HG03378 (cell line): Measurements from ENCODE around the gene UGGT1.

ENCODE experiments used
- ATAC-seq: cut with Tn5 transposase; IDR thresholded peaks from one replicate; pipeline ENCODE4 v1.9.1; 2021; ENCODE audit warnings: mild to moderate bottlenecking, moderate library complexity; ENCODE audit not compliant: unreplicated experiment

UGGT1 gene

DNA sequence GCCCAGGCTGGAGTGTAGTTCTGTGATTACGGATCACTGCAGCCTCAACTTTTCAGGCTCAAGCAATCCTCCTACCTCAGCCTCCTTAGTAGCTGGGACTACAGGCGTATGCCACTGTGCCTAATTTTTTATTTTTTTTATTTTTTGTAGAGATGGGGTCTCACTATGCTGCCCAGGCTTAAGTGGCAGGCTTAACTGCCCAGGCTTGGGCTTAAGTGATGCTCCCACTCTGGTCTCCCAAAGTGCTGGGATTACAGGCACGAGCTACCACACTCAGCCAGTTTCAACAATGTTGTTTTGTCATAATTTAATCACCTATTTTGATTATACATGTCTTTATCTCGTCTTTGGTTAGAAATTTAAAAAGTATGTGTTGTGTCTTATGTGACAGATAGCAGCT lies 18.2 kb downstream of the UGGT1 start:
- no peak for ATAC-seq

GRCh38 chr2:128115921-128116623 lies 25.1 kb downstream of the UGGT1 start:
- ATAC-seq: no peak

DNA sequence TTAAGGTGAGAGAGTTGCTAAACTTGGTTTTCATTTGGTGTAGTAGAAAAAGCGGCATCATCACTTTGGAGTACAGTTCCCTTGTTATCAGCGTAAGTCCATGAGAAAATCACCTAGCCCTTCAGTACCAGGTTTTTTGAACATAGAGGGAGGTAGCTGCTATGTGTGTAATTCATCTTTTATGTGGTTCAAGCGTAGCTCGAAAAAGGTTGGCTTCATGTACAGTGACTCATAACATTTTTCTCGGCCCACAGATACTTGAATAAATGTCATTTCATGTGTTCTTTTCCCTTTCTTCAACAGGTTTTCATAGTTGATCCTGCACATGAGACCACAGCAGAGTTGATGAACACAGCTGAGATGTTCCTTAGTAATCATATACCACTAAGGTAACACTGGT lies 43.6 kb downstream of the UGGT1 start:
- no peak for ATAC-seq

DNA sequence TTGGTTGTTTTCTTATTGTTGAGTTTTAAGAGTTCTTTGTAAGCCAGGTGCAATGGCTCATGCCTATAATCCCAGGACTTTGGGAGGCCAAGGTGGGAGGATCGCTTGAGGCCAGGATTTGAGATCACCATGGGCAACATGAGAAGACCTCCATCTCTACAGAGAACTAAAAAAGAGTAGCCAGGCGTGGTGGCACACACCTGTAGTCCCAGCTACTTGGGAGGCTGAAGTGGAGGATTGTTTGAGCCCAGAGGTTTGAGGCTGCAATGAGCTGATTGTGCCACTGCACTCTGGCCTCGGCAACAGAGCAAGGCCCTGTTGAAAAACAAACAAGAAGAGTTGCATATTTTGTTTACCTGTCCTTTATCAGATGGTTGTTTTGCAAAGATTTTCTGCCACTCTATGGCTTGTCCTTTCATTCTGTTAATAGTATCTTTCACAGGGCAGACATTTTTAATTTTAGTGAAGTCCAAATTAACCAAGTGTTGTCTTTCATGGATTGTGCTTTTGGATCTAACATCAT lies 46.2 kb downstream of the UGGT1 start:
- no peak for ATAC-seq

GRCh38 chr2:128139624-128140023 lies 48.6 kb downstream of the UGGT1 start:
- ATAC-seq: no peak

- no peak for ATAC-seq
Measured at GRCh38 chr2:128145651-128146050, 54.7 kb downstream of the UGGT1 start.

- no peak for ATAC-seq
Measured at GRCh38 chr2:128153786-128154185, 62.8 kb downstream of the UGGT1 start.

DNA sequence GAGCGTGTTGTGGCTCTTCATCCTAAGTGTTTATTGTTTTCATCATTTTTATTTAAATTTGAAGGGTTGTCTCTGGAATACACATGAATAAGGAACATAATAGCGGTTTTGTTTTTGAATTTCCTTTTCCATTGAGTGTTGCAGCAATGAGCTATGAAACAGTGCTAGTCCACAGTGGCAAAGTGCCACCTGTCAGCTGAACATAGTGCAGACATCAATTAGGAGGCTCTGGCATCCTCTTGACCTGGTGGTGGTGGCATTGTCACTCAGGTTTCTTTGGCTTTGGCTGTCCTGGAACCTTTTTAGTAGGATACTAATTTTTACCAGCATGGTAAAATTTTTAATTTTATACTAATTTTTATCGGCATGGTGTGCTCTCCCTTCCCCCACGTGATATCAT lies 63.2 kb downstream of the UGGT1 start:
- ATAC-seq: no peak

- no peak for ATAC-seq
Measured at GRCh38 chr2:128155970-128156369, 65.0 kb downstream of the UGGT1 start.

DNA sequence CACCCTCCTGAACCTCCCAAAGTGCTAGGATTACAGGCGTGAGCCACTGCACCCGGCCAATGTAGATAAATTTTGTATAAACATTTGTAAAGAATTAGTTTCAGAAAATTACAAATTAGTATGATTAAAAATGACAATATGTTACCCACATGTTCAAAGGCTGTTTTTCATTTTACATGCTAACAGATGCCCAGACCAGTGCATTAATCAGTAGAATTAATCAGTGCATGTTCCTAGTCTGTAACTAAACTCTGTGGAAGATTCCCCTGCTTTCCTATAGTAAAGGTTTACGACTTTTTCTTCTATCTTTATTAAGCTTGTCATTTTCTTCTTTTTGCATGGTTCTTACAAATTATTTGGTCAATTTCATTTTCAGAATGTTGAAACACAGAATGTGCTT lies 65.8 kb downstream of the UGGT1 start:
- ATAC-seq: no peak

- ATAC-seq: no peak
Measured at GRCh38 chr2:128157644-128158043, 66.6 kb downstream of the UGGT1 start.

GRCh38 chr2:128158176-128158575 lies 67.2 kb downstream of the UGGT1 start:
- no peak for ATAC-seq

GRCh38 chr2:128159437-128159836 lies 68.4 kb downstream of the UGGT1 start:
- no peak for ATAC-seq

DNA sequence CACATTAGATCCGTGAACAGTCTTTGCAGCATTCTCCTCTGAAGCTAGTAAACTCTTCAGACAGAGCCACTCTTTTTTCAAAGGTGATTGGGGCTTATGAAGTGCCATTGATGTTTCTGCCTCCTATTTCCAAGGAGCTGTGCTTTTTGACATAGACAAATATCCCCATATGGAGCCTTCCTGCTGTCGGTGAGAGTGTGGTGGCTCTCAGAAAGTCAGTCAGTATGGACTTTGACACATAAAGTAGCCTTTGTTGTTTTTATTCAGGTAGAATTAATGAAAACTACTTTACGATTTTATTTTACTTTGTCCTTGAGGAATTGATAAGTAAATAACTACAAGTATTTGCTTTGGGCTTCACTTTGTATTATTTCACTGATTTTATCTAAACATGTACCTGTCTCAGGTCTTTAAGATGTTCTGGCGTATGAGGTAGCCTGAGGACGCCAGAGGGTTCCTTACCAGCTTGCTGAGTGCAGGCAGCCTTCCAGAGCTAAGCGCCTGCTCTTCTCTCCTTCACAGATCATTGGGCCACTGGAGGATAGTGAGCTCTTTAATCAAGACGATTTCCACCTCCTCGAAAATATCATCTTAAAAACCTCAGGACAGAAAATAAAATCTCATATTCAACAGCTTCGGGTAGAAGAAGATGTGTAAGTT lies 69.7 kb downstream of the UGGT1 start:
- no peak for ATAC-seq

DNA sequence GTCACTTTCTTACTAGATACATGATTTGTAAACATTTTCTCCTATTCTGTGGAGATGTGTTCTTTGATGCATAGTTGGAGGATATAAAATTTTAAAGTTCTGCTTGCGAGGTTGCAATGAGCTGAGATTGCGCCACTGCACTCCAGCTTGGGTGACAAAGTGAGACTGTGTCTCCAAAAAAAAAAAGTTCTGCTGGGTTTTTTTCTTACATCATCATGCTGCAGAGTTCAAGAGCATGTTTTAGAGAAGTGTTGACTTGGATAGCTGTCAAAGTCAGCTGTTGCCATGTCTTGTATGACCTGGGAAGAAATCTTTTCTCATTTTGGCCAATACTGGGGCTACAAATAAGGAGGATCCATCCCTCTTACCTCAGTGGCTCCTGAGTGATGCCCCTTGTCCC lies 71.3 kb downstream of the UGGT1 start:
- no peak for ATAC-seq

DNA sequence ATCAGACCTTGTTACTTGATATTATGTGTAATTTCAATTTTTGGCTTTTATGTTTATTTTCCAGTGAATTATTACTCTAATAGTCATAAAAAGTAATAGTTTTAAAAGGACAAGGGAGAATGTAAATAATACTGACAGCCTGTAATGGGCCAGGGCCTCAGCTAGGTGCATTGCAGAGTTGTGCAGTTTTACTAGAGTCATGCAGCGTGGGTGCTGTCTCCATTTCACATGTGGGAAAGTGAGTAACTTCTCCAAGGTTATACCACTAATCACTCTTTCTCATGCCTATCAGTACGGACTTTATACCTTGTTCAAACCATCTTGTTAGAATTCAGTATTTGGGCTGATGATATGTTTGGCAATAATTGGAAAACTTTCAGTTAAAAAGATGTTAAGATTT lies 73.3 kb downstream of the UGGT1 start:
- ATAC-seq: no peak

DNA sequence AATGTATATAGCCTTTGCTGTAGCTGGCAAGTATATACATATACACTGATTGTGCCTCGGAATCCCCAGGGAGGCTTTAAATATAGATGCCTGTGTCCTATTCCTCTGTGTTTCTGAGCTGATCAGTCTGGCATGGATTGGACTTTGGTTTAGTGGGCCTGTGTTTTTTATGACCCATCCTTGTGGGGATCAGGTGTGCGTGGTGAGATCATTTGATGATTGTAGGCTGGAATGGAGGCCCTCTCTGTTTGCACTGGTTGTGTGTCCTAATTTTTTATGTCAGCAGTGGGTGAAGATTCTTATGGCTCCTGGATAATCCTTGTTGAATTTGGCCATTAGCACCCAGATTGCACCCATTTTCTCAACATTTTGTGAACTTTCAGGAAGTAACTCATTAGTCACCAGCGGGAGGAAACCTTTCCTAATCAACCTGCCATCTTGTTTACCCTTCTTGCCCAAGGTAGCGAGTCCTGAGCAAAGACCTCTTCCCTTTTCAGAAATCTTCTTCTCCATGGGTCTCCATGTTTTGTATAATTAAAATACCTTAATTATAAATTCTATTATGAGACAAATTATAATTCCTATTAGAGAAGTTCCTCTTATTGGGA lies 75.8 kb downstream of the UGGT1 start:
- ATAC-seq: no peak

DNA sequence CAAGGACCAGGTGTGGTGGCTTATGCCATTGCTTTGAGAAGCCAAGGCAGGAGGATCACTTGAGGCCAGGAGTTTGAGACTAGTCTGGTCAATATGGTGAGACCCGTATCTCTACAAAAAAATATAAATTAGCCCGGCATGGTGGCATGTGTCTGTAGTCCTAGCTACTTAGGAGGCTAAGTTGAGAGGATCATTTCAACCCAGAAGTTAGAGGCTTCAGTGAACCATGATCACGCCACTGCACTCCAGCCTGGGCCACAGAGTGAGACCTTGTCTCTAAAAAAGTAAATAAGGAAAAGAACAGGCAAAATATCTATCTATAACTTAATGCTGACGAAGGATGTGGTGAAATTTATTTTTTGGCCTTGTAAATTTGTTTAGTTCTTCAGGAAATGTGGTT lies 78.1 kb downstream of the UGGT1 start:
- no peak for ATAC-seq

DNA sequence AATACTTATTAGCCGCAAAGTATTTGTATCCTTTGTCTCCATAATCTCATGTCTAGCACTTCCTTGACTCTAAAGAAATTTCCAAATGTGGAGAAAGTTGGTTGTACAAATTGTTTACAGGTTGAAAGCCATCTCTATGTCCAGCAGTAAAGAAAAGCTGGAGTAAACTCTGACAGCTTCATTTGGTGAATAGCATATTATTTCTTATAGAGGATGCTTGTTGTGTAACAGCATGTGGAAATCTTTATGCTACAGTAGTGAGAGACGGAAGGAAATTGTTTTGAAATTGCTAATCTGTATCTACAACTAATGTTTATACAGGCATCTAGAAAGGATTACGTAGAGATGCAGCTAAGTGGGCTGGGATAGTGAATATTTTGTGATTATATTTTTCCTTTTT lies 78.5 kb downstream of the UGGT1 start:
- ATAC-seq: no peak

DNA sequence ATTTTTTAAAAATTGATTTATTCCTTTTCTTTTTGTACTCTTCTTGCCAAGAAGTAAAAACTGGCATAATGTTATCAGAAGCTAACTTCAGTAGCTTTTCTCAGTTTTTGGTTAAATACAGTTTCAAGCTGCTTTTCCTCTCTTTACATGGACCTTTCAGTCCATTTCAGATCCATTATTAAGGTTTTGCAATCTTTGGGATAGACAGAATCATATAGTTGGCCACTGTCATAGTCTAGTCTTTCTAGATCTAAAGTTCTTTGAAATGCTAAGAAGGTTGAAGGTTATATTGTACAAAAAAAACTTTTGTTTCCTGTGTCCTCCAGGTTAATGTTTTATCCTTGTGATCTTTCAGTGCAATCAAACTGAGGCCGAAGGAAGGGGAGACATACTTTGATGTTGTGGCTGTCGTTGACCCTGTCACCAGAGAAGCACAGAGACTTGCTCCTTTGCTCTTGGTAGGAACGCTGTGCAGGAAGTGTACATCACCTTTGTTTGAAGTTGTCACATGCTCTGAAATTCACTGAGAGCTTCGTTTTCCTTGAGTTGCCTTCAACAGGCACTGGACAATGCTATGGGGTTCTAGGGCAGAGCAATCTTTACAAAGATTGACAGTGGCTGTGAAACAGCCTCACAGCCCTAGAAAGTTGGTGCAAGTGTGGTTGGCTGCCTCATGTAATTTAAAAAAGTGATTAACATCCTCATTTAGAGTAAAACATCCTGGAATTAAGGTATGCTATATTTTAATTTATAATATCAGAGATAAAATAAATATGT lies 79.1 kb downstream of the UGGT1 start:
- ATAC-seq: no peak

DNA sequence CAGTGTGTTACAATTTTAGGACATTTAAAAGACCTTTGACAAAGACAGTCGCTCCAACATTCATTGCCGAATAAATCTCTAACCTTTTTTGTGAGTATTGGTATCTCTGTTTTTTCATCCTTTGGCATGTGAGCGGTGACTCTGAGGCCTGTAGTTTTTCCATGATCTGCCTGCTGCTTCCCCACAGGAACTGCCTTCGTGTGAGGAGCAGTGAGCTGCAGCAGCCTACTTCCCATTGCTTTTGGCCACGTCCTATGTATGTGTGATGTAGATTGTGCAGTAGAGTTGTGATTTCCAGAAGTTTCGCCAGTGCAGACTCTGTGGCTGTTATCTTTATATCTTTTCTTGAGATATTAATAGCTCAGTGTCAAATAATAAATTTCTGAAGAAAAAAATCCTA lies 79.8 kb downstream of the UGGT1 start:
- no peak for ATAC-seq
